ENCODE measurements around the gene ANGPTL7.
"Not testable (repeated sequence)": the region's sequence is repeated elsewhere in the genome, so short reads cannot be mapped to it uniquely, and the experiment has no call there.

- TF ChIP-seq CTCF, POLR2A (IDR thresholded peaks at IDR 0.05): not testable (repeated sequence)
Measured at GRCh38 chr1:11166744-11167143, 22.4 kb upstream of the ANGPTL7 start.
